ENCODE data around the gene PLLP. TPM values are rescaled to one million over a fixed set of nuclear protein-coding genes. Genes with fewer than 3 reads are reported as not detected.

The PLLP gene
- total RNA-seq, 1 experiment from 2014 or later, result not detected

- Histone ChIP-seq H3K9me3 (replicated peaks) (no peaks in the 10 kb centered on the region), H3K4me3 (no peak overlapping the region), H3K27ac (no peak overlapping the region), H3K36me3 (no peaks in the 10 kb centered on the region), H3K27me3 (replicated peaks) (no peaks in the 10 kb centered on the region), H3K4me1 (replicated peaks) (peaks cover 15% of the 10 kb centered on the region)
- no peak for DNase-seq (ENCODE audit: low read depth in 1 of 2, low spot score in 2 of 2)
Measured at GRCh38 chr16:57261806-57262205, 22.7 kb downstream of the PLLP start.

GRCh38 chr16:57260294-57260929, 24.1 kb downstream of the PLLP start:
- Histone ChIP-seq H3K36me3 (no peaks in the 10 kb centered on the region), H3K4me1 (replicated peaks) (peaks cover 11% of the 10 kb centered on the region), H3K4me3 (no peak overlapping the region), H3K27me3 (replicated peaks) (no peaks in the 10 kb centered on the region), H3K9me3 (replicated peaks) (no peaks in the 10 kb centered on the region), H3K27ac (peak overlapping the region; percentile 41; the same call in 1 of the 2 replicates)
- DNase-seq (ENCODE audit: low read depth in 1 of 2, low spot score in 2 of 2), result peak; percentile 69 to 72

GRCh38 chr16:57258910-57259475, 25.5 kb downstream of the PLLP start:
- no peak overlapping the region for H3K4me3 ChIP-seq
- no peak for DNase-seq (ENCODE audit: low read depth in 1 of 2, low spot score in 2 of 2)
- H3K27me3 ChIP-seq (replicated peaks), result no peaks in the 10 kb centered on the region
- H3K9me3 ChIP-seq (replicated peaks), result no peaks in the 10 kb centered on the region
- H3K4me1 ChIP-seq (replicated peaks), result peaks cover 11% of the 10 kb centered on the region
- H3K36me3 ChIP-seq, result peaks cover 3% of the 10 kb centered on the region; the same call in 1 of the 2 replicates
- no peak overlapping the region for H3K27ac ChIP-seq

- no peak for DNase-seq (ENCODE audit: low read depth in 1 of 2, low spot score in 2 of 2)
Measured at GRCh38 chr16:57258226-57258909, 26.1 kb downstream of the PLLP start.

GRCh38 chr16:57257455-57258070, 26.9 kb downstream of the PLLP start:
- Histone ChIP-seq H3K27ac (no peak overlapping the region), H3K9me3 (replicated peaks) (no peaks in the 10 kb centered on the region), H3K27me3 (replicated peaks) (no peaks in the 10 kb centered on the region), H3K36me3 (peaks cover 10% of the 10 kb centered on the region), H3K4me1 (replicated peaks) (peaks cover 11% of the 10 kb centered on the region), H3K4me3 (no peak overlapping the region)
- no peak for DNase-seq (ENCODE audit: low read depth in 1 of 2, low spot score in 2 of 2)

More at GRCh38 chr16:57258226-57258909, 26.1 kb downstream of the PLLP start:
- H3K4me1 ChIP-seq (replicated peaks), result peaks cover 11% of the 10 kb centered on the region
- no peaks in the 10 kb centered on the region for H3K9me3 ChIP-seq (replicated peaks)
- H3K36me3 ChIP-seq, result peaks cover 4% of the 10 kb centered on the region; the same call in 1 of the 2 replicates
- no peak overlapping the region for H3K27ac ChIP-seq
- H3K27me3 ChIP-seq (replicated peaks), result no peaks in the 10 kb centered on the region
- no peak overlapping the region for H3K4me3 ChIP-seq

GRCh38 chr16:57256601-57257395, 27.7 kb downstream of the PLLP start:
- Histone ChIP-seq H3K36me3 (peaks cover 17% of the 10 kb centered on the region), H3K4me3 (no peak overlapping the region), H3K27me3 (replicated peaks) (no peaks in the 10 kb centered on the region), H3K9me3 (replicated peaks) (no peaks in the 10 kb centered on the region), H3K27ac (no peak overlapping the region), H3K4me1 (replicated peaks) (peaks cover 11% of the 10 kb centered on the region)
- no peak for DNase-seq (ENCODE audit: low read depth in 1 of 2, low spot score in 2 of 2)

- no peak for DNase-seq (ENCODE audit: low read depth in 1 of 2, low spot score in 2 of 2)
- peaks cover 20% of the 10 kb centered on the region for H3K36me3 ChIP-seq
- no peak overlapping the region for H3K4me3 ChIP-seq
- H3K27me3 ChIP-seq (replicated peaks), result no peaks in the 10 kb centered on the region
- no peak overlapping the region for H3K27ac ChIP-seq
- no peaks in the 10 kb centered on the region for H3K9me3 ChIP-seq (replicated peaks)
- peaks cover 11% of the 10 kb centered on the region for H3K4me1 ChIP-seq (replicated peaks)
Measured at GRCh38 chr16:57255686-57256415, 28.6 kb downstream of the PLLP start.

- Histone ChIP-seq H3K27ac (no peak overlapping the region), H3K36me3 (peaks cover 38% of the 10 kb centered on the region)
- no peak for DNase-seq (ENCODE audit: low read depth in 1 of 2, low spot score in 2 of 2)
Measured at GRCh38 chr16:57253466-57253865, 31.0 kb downstream of the PLLP start.

GRCh38 chr16:57252148-57252721, 32.2 kb downstream of the PLLP start:
- DNase-seq (ENCODE audit: low read depth in 1 of 2, low spot score in 2 of 2), result no peak
- Histone ChIP-seq H3K27me3 (replicated peaks) (no peaks in the 10 kb centered on the region), H3K27ac (no peak overlapping the region), H3K9me3 (replicated peaks) (no peaks in the 10 kb centered on the region), H3K4me3 (no peak overlapping the region), H3K36me3 (peaks cover 46% of the 10 kb centered on the region), H3K4me1 (replicated peaks) (no peaks in the 10 kb centered on the region)

More at GRCh38 chr16:57253466-57253865, 31.0 kb downstream of the PLLP start:
- no peaks in the 10 kb centered on the region for H3K27me3 ChIP-seq (replicated peaks)
- no peaks in the 10 kb centered on the region for H3K9me3 ChIP-seq (replicated peaks)
- no peak overlapping the region for H3K4me3 ChIP-seq
- no peaks in the 10 kb centered on the region for H3K4me1 ChIP-seq (replicated peaks)

GRCh38 chr16:57251352-57251751, 33.1 kb downstream of the PLLP start:
- H3K27me3 ChIP-seq (replicated peaks), result no peaks in the 10 kb centered on the region
- H3K27ac ChIP-seq, result no peak overlapping the region
- DNase-seq (ENCODE audit: low read depth in 1 of 2, low spot score in 2 of 2), result no peak
- H3K9me3 ChIP-seq (replicated peaks), result no peaks in the 10 kb centered on the region
- H3K4me3 ChIP-seq, result no peak overlapping the region
- no peaks in the 10 kb centered on the region for H3K4me1 ChIP-seq (replicated peaks)
- peaks cover 53% of the 10 kb centered on the region for H3K36me3 ChIP-seq

GRCh38 chr16:57245472-57246113, 38.9 kb downstream of the PLLP start:
- Histone ChIP-seq H3K4me1 (replicated peaks) (peaks cover 5% of the 10 kb centered on the region; the same call in 1 of the 2 replicates), H3K27me3 (replicated peaks) (no peaks in the 10 kb centered on the region), H3K9me3 (replicated peaks) (no peaks in the 10 kb centered on the region), H3K36me3 (peaks cover 30% of the 10 kb centered on the region), H3K27ac (peak overlapping the region; percentile 42), H3K4me3 (peak overlapping the region; percentile 58)
- DNase-seq (ENCODE audit: low read depth in 1 of 2, low spot score in 2 of 2), result no peak

- Histone ChIP-seq H3K27me3 (replicated peaks) (no peaks in the 10 kb centered on the region), H3K4me3 (peak within 1 kb of the TSS; percentile 58), H3K27ac (peak within 1 kb of the TSS; percentile 42), H3K36me3 (peaks cover 30% of the 10 kb centered on the region), H3K4me1 (replicated peaks) (peaks cover 5% of the 10 kb centered on the region; the same call in 1 of the 2 replicates), H3K9me3 (replicated peaks) (no peaks in the 10 kb centered on the region)
- DNase-seq (ENCODE audit: low read depth in 1 of 2, low spot score in 2 of 2), result peak; percentile 99
Measured at GRCh38 chr16:57244767-57245471, 39.6 kb downstream of the PLLP start, which contains the start of gene ARL2BP. Gene ARL2BP (plus strand): TSS chr16:57245259. CDS start chr16:57245368, 109 bp downstream.

Measured in SJSA1 (cell line).